GM12878 (cell line): ENCODE measurements around the gene IMMP2L. TPM values are rescaled to one million over a fixed set of nuclear protein-coding genes. Genes with fewer than 3 reads are reported as not detected.

Experiments used
- CBX5 ChIP-seq: sonication (generic); IDR thresholded peaks from 2 replicates; pipeline ENCODE4 v1.6.1; 2016; ENCODE audit warnings: low read depth, moderate library complexity, mild to moderate bottlenecking, inconsistent platforms
- EP300 ChIP-seq, 2 experiments: fragments of 150-350 bp in 1 of 2; IDR thresholded peaks; 2 replicates each; pipeline ENCODE4 v1.6.1; 2011 to 2012; ENCODE audit warnings: low read depth in 2 of 2, low read length in 2 of 2, borderline replicate concordance in 1 of 2, improper control_type of control experiment in 1 of 2, inconsistent platforms in 1 of 2; ENCODE audit not compliant: control insufficient read depth in 1 of 2
- HDGF ChIP-seq: fragments of 450-650 bp; IDR thresholded peaks from 2 replicates; pipeline ENCODE4 v1.6.1; 2016; ENCODE audit warnings: antibody characterized with exemption
- JUNB ChIP-seq: IDR thresholded peaks from 2 replicates; pipeline ENCODE4 v1.6.1; 2016; ENCODE audit warnings: antibody characterized with exemption, mild to moderate bottlenecking
- JUND ChIP-seq: IDR thresholded peaks from 2 replicates; pipeline ENCODE4 v1.6.1; 2012; ENCODE audit warnings: low read depth, mild to moderate bottlenecking, low read length, improper control_type of control experiment, moderate library complexity
- NBN ChIP-seq: fragments of 450-650 bp; IDR thresholded peaks from 2 replicates; pipeline ENCODE4 v1.6.1; 2016
- PAX5 ChIP-seq: IDR thresholded peaks from 2 replicates; pipeline ENCODE4 v1.6.1; 2011; ENCODE audit warnings: low read depth, low read length, borderline replicate concordance
- POLR2A ChIP-seq: IDR thresholded peaks from 2 replicates; pipeline ENCODE4 v1.6.1; 2011; ENCODE audit warnings: low read depth, mild to moderate bottlenecking, low read length
- POLR2AphosphoS5 ChIP-seq: IDR thresholded peaks from 2 replicates; pipeline ENCODE4 v1.6.1; 2011; ENCODE audit warnings: mild to moderate bottlenecking, low read length, inconsistent platforms
- SMARCA5 ChIP-seq: fragments of 450-650 bp; IDR thresholded peaks from 2 replicates; pipeline ENCODE4 v1.6.1; 2017; ENCODE audit warnings: mild to moderate bottlenecking
- ZBTB4 ChIP-seq: fragments of 450-650 bp; formaldehyde crosslinking; IDR thresholded peaks from 2 replicates; pipeline ENCODE4 v1.4.0; 2022; ENCODE audit warnings: mild to moderate bottlenecking, moderate library complexity
- polyA plus RNA-seq, 11 experiments: library from polyadenylated mRNA; depleted of rRNA in 4 of 11; unstranded in 6 of 11; stranded (reverse) in 5 of 11; fragments of >200 nt; fragmentation: Nextera tagmentation in 4 of 11; fragmentation: Illumina TruSeq in 1 of 11; extraction: Ambion mirVana in 4 of 11; extraction: Trizol in 1 of 11; gene quantifications; 1 replicate in 1 of 11; 2 replicates in 10 of 11; pipeline versions ENCODE4 v1.2.1 to v1.2.3, GENCODE V29; 2011 to 2016; ENCODE audit warnings: inconsistent platforms in 2 of 11, missing spikeins in 2 of 11, low read depth in 1 of 11
- total RNA-seq, 4 experiments: library from RNA; depleted of rRNA in 3 of 4; stranded (reverse); fragments of >200 nt in 3 of 4; fragmentation: Illumina TruSeq in 1 of 4; extraction: Trizol in 1 of 4; gene quantifications; 2 replicates each; pipeline versions ENCODE4 v1.2.1 to v1.2.3, GENCODE V29; 2013 to 2021
- TF ChIP-seq, protein P1 (sequence below): IDR thresholded peaks from 2 replicates; pipeline ENCODE4 v1.6.1; 2012; ENCODE audit warnings: mild to moderate bottlenecking, low read depth, low read length
- TF ChIP-seq, protein P2 (sequence below): IDR thresholded peaks from 2 replicates; pipeline ENCODE4 v1.6.1; 2012; ENCODE audit warnings: low read depth, low read length, improper control_type of control experiment

Gene IMMP2L
- total and polyA plus RNA-seq, 10 of the 15 experiments (the other 5 are each of a cell fraction or from before 2014, with no cell fraction given): 12.6 to 46.3 (median 19.6) TPM

DNA sequence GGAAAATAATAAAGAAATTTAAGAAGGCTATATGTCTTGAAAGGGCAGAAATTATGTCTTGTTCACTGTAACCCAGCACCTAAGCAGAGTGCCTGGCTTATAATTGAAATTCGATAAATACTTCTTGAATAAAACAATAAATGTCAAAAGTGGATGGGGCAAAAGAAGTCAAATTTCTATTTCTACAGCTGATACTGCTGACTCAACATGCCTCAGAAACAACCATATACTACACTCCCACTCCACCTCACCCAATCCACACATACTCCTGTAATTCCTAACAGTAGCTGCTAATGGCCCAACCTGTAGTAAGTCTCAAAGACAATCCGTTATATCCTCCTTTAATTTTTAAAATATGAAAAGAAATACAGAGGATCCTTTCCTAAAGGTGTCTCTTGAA is 519.5 kb downstream of the IMMP2L start (continued):
- TF ChIP-seq JUNB (no peak), PAX5 (no peak), POLR2A (no peak), POLR2AphosphoS5 (no peak), NBN (no peak), ZBTB4 (no peak), EP300 (IDR thresholded peaks at IDR 0.05; ENCODE audit: borderline replicate concordance in 1 of 2, control insufficient read depth in 1 of 2, low read depth in 2 of 2, low read length in 2 of 2) (no peak), HDGF (no peak), JUND (no peak), SMARCA5 (no peak), CBX5 (no peak)
- TF ChIP-seq, protein P1, sequence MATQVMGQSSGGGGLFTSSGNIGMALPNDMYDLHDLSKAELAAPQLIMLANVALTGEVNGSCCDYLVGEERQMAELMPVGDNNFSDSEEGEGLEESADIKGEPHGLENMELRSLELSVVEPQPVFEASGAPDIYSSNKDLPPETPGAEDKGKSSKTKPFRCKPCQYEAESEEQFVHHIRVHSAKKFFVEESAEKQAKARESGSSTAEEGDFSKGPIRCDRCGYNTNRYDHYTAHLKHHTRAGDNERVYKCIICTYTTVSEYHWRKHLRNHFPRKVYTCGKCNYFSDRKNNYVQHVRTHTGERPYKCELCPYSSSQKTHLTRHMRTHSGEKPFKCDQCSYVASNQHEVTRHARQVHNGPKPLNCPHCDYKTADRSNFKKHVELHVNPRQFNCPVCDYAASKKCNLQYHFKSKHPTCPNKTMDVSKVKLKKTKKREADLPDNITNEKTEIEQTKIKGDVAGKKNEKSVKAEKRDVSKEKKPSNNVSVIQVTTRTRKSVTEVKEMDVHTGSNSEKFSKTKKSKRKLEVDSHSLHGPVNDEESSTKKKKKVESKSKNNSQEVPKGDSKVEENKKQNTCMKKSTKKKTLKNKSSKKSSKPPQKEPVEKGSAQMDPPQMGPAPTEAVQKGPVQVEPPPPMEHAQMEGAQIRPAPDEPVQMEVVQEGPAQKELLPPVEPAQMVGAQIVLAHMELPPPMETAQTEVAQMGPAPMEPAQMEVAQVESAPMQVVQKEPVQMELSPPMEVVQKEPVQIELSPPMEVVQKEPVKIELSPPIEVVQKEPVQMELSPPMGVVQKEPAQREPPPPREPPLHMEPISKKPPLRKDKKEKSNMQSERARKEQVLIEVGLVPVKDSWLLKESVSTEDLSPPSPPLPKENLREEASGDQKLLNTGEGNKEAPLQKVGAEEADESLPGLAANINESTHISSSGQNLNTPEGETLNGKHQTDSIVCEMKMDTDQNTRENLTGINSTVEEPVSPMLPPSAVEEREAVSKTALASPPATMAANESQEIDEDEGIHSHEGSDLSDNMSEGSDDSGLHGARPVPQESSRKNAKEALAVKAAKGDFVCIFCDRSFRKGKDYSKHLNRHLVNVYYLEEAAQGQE: no peak
- TF ChIP-seq, protein P2, sequence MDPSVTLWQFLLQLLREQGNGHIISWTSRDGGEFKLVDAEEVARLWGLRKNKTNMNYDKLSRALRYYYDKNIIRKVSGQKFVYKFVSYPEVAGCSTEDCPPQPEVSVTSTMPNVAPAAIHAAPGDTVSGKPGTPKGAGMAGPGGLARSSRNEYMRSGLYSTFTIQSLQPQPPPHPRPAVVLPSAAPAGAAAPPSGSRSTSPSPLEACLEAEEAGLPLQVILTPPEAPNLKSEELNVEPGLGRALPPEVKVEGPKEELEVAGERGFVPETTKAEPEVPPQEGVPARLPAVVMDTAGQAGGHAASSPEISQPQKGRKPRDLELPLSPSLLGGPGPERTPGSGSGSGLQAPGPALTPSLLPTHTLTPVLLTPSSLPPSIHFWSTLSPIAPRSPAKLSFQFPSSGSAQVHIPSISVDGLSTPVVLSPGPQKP: no peak
- TF ChIP-seq, all 136 proteins: peak for 0
